GM19397 (cell line): ENCODE measurements around the gene TRMT10C.
A peak's percentile ranks its signal among the peaks of the same experiment; 100 is the strongest.
"Not testable (repeated sequence)": the region's sequence is repeated elsewhere in the genome, so short reads cannot be mapped to it uniquely, and the experiment has no call there.

ENCODE experiments used
- ATAC-seq: cut with Tn5 transposase; IDR thresholded peaks from one replicate; pipeline ENCODE4 v1.9.1; 2021; ENCODE audit warnings: mild to moderate bottlenecking, moderate library complexity; ENCODE audit not compliant: unreplicated experiment

Gene TRMT10C

GRCh38 chr3:101548527-101549105 is 13.1 kb upstream of the TRMT10C start:
- no peak for ATAC-seq

GRCh38 chr3:101549473-101549872 is 12.2 kb upstream of the TRMT10C start:
- ATAC-seq = no peak

- ATAC-seq = not testable (repeated sequence)
Measured at GRCh38 chr3:101551359-101552081, 10.1 kb upstream of the TRMT10C start.

DNA sequence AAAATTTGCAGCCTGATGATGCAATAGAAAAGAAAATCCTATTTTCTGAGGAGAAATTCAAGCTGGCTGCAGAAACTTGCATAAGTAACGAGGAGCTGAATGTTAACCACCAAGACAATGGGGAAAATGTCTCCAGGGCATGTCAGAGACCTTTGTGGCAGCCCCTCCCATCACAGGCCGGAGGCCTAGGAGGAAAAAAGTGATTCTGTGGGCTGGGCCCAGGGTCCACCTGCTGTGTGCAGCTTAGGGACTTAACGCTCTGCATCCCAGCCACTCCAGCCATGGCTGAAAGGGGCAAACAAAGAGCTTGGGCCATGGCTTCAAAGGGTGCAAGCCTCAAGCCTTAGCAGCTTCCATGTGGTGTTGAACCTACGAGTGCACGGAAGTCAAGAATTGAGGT is 8.3 kb upstream of the TRMT10C start:
- ATAC-seq = not testable (repeated sequence)

- ATAC-seq = no peak
Measured at GRCh38 chr3:101556064-101556463, 5.6 kb upstream of the TRMT10C start.

DNA sequence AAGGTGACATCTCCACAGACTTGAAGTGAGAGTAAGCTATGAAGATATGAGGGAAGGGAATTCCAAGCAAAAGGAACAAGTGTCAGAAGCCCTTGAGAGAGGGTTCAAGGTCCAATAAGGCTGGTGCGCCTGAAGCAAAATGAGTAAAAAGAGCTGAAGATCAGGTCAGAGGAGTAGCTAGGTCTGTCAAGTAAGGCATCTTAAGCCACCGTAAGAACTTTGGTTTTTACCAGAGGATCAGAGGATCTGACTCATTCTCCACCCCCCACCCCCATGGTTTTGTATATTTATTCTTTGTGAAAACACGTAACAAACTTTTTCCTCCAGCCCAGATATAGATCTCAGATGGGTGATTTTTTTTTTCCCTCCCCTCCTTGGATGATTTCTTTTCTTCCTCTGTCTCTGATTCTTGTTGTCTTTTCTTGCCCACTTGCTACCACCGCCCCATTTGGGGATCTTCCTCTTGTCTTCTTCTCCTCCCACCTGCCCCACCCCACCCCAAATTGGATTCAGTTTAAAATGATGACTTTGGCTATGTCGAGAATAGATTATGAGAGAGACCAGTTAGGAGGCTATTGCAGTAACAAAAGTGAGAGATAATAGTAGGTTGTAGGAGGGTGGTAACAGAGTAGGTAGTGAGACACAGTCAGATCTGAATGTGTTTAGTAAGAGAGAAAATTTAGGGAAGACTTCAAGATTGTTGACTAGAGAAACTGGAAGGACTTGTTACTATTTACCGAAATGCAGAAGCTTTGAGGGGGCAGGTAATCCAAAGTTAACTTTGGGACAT is 6.1 kb downstream of the TRMT10C start:
- ATAC-seq = no peak

- no peak for ATAC-seq
Measured at GRCh38 chr3:101571028-101571895, 9.6 kb downstream of the TRMT10C start.

GRCh38 chr3:101573449-101574387 is 12.1 kb downstream of the TRMT10C start, which contains the start of gene PCNP:
TSS of gene PCNP (plus strand) at chr3:101574180. CDS start at chr3:101574216, 36 bp downstream.
- ATAC-seq = peak; percentile 88

DNA sequence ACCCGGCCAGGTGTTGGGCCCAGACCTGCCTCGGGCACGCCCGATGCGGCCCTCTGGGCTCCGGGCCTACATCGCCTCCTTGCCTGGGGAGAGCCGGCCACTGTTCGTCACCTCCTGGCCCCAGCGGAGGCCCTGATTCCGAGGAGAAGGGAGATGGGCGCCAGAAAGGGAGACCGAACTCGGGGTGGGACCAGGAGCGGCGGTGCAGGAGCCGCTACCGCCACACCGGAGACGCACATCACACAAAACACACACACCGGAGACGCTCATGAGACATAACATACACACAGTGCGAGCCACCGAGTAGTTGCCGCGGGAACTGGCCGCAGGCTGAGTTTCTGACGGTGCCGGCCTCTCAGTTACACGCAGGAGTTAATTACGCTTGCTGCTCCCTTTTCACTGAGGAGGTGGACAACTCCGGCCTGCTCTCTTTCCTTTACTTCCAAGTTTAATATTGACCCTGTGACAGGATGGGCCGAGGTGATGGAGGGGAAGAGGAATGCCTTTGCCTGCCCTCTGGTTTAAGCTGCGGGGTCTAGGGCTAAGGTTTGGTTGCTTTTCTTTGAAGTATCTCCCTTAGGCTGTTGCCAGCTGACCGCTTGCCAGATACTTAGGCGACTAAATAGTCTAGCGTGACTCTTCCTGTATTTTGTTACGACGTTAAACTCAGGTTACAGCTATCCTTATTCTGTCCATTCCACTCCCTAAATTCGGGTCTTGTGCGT is 12.9 kb downstream of the TRMT10C start:
- ATAC-seq = peak; percentile 40

DNA sequence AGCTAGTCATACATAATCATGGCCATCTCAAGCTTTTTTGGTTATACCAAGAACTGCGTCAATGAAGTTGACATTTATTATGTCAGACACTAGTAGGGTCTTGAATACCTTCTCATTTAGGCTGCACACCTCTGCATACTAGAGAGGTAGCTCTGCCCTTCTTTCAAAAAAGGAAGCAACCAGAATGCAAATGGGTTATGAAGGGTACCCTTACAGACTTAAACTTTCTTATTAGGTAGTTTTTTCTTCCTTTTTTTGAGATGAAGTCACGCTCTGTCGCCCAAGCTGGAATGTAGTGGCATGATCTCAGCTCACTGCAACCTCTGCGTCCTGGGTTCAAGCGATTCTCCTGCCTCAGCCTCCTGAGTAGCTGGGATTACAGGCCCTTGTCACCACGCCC is 15.6 kb downstream of the TRMT10C start:
- no peak for ATAC-seq

- no peak for ATAC-seq
Measured at GRCh38 chr3:101588616-101589015, 26.9 kb downstream of the TRMT10C start.

DNA sequence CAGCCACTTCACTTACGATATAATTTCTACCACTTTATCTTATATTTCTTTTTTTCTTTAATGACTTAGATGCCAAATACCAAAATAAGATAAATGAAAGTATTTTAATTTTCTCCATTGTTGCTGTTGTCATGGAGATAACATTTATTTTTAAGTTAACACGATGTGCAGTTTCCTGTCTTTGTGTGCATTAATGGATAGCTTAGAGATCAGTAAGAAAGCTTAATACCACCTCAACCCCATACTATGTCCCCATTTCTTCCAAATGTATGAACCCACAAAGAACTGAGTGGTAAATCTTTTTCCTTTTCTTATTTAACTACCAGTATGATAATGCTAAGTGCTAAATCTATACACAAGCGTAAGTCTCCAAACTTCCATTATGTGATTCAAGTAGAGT is 29.4 kb downstream of the TRMT10C start:
- ATAC-seq = no peak

DNA sequence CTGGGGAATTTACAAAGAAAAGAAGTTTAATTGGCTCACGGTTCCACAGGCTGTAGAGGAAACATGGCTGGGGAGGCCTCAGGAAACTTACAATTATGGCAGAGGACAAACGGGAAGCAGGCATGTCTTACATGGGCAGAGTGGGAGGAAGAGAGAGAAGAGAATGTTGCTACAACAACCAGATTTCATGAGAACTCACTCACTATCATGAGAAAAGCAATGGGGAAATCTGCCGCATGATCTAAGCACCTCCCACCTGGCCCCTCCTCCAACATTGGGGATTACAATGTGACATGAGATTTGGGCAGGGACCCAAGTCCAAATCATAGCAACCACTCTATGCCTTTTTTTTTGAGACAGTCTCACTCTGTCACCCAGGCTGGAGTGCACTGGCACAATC is 41.1 kb downstream of the TRMT10C start:
- ATAC-seq = no peak

DNA sequence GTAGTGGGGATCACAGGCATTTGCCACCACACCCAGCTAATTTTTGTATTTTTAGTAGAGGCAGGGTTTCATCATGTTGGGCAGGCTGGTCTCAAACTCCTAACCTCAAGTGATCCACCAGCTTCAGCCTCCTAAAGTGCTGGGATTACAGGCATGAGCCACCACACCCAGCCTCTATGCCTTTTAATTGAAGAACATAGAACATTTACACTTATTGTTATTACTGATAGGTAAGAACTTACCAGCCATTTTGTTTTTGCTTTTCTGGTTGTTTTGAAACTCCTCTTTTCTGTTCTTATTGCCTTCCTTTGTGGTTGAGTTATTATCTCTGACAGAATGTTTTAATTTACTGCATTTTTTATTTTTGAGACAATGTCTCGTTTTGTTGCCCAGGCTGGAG is 41.5 kb downstream of the TRMT10C start:
- ATAC-seq = no peak

GRCh38 chr3:101605398-101605797 is 43.7 kb downstream of the TRMT10C start:
- ATAC-seq = not testable (repeated sequence)

- ATAC-seq = no peak
Measured at GRCh38 chr3:101611023-101611422, 49.4 kb downstream of the TRMT10C start.

DNA sequence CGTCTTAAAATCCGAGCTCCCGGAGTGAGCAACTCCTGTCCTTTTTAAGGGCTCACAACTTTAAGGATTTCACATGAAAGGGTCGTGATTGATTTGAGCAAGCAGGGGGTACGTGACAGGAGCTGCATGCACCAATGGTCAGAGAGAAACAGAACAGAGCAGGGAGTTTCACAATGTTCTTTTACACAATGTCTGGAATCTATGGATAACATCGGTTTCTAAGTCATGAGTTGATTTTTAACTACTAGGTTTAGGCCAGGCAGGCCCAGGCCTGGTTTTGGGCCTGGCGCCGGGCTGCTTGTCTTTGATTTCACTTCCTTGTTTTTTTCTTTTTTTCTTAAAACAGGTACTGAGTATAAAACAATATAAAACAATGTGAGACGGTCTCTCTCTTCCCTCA is 51.3 kb downstream of the TRMT10C start:
- ATAC-seq = not testable (repeated sequence)

GRCh38 chr3:101615525-101615924 is 53.9 kb downstream of the TRMT10C start:
- no peak for ATAC-seq
